Hepatocyte (in vitro differentiated cells): ENCODE data around the gene TOM1L1.

Experiments used
- CTCF ChIP-seq: fragments of 200-600 bp; sonication (generic); IDR thresholded peaks from 2 replicates; pipeline ENCODE4 v1.5.1; 2016; ENCODE audit warnings: antibody characterized with exemption, mild to moderate bottlenecking; ENCODE audit not compliant: poor library complexity
- EZH2 ChIP-seq: fragments of 200-600 bp; sonication (generic); IDR thresholded peaks from 2 replicates; pipeline ENCODE4 v1.6.1; 2016; ENCODE audit warnings: antibody characterized with exemption, mild to moderate bottlenecking, borderline replicate concordance
- EZH2phosphoT487 ChIP-seq: fragments of 200-600 bp; sonication (generic); IDR thresholded peaks from one replicate; pipeline ENCODE4 v1.6.1; 2018; ENCODE audit warnings: antibody characterized with exemption, mild to moderate bottlenecking, low read depth, moderate library complexity; ENCODE audit not compliant: unreplicated experiment, severe bottlenecking

- TF ChIP-seq CTCF (no peak), EZH2 (no peak), EZH2phosphoT487 (no peak)
Measured at GRCh38 chr17:54882371-54882770, 18.3 kb upstream of the TOM1L1 start.
